DMS 273 (cell line): ENCODE data around the gene UPF1.

Source experiments
- DNase-seq: peaks from one replicate; lab custom pipeline; 2025; ENCODE audit not compliant: unreplicated experiment; lab: John Stamatoyannopoulos, UW

UPF1 gene

DNA sequence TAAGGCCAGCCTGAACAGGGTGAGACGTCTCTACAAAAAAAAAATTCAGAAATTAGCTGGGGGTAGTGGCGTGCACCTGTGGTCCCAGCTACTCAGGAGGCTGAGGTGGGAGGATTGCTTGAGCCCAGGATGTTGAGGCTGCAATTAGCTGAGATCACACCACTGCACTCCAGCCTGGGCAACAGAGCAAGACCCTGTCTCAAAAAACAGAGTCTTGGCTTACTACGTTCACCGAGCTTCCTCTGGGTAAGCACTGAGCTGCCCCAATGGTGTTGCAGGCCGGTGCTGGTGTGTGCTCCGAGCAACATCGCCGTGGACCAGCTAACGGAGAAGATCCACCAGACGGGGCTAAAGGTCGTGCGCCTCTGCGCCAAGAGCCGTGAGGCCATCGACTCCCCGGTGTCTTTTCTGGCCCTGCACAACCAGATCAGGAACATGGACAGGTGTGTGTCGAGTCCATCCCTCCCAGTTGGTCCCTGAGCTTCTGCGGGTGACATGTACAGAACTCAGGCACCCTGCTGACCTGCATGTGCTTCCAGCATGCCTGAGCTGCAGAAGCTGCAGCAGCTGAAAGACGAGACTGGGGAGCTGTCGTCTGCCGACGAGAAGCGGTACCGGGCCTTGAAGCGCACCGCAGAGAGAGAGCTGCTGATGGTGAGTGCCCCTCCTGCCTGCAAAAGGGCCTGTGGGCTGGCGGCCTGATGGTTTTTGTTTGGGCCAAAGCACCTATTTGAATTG, 24.1 kb downstream of the UPF1 start:
- DNase-seq, result no peak

DNA sequence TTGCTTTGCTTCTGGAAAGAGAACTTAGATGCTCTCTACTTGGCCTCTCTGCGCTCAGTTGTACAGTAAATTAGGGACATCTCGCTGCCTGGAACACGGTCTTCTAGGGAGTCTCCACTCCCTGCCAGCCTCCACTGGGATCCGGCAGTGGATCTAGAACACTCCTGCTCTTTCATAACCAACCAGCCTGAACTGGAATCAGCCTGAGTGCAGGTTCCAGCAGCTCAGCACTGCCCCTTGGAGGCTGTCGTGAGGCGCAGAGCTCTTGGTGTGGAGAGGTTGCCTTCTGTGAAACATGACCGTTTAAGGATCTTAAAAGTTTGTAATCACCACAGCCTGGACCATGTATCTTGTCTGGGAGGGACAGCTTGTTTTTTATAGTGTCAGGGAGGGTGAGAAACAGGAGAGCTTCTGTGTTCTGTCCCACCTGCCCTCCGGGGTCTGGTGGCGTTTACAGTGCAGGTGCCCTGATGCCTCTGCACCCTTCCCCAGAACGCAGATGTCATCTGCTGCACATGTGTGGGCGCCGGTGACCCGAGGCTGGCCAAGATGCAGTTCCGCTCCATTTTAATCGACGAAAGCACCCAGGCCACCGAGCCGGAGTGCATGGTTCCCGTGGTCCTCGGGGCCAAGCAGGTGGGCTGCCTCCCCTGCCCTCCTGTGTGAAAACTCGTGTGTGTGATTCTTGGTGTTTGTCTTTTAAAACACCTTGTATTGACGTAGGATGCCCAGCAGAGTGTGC, 24.8 kb downstream of the UPF1 start:
- peak; percentile 54 for DNase-seq

DNA sequence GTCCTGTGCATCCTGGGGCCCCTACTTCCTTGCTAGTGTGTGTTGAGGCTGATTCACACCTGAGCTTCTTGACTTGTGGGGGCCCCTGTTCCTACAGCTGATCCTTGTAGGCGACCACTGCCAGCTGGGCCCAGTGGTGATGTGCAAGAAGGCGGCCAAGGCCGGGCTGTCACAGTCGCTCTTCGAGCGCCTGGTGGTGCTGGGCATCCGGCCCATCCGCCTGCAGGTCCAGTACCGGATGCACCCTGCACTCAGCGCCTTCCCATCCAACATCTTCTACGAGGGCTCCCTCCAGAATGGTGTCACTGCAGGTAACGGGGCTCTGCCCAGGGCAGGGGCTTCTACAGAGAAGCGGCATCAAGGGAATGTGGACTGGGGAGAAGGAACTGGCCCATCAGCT, 25.5 kb downstream of the UPF1 start:
- DNase-seq, result no peak

DNA sequence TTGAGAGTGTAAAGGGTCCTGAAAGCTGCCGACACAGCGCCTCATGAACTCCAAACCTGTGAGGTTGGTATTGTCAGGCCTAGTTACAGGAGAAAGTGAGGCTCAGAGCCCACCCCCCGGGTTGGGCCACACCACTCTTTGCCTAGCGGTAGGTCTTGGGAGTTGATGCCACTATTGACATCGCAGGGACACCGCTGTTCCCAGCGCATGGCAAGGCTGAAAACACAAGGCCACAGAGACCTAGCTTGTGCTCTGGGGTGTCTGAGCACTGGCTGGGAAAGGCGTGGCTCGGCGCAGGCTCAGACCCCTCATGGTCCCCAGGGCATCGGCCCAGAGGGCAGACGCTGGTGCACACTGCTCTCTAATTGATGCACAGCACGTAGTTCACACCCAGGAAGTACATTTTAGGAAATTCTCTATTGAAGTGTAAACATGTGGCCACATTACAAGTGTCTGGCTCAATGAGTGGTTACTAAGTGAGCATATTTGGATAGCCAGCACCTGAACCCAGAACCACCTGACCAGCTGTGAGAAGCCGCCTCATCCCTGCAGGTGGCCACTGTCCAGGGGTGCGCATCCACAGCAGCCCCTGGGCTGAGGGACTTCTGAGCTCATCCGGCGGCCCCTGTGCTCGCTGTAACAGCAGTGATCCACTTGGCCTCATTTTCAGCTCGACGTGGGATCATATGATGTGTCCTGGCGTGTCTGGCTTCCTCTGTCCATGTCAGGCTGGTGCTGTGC, 27.3 kb downstream of the UPF1 start:
- DNase-seq, result no peak

DNA sequence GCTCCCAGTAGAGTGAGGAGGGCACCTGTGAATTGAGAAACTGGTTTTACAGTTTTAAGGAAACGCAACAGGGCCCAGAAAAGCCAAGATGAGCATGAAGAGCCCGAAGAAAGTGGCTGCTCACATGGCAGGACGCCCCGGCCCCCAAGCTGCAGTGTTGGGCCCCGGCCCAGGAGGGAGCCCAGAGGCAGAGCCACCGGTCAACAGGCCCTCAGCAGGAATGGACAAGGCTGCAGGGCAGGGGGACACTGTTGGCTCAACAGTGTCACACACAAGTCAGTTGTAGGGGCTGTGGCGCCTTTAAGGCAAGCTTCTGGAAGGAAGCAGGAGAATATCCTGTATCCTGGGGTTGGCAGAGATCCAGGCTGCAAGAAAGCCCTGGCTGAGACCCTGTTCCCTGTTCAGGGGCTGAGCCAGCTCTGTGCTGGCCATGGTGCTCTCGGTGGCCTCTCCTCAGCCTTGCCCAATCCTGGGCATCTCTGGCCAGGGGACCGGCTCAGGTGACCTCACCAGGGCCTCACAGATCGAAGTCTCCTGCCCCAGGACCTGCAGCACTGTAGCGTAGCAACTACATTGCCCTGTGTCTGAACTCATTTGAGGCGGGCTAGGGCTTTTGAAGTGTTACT, 28.0 kb downstream of the UPF1 start:
- DNase-seq, result no peak

DNA sequence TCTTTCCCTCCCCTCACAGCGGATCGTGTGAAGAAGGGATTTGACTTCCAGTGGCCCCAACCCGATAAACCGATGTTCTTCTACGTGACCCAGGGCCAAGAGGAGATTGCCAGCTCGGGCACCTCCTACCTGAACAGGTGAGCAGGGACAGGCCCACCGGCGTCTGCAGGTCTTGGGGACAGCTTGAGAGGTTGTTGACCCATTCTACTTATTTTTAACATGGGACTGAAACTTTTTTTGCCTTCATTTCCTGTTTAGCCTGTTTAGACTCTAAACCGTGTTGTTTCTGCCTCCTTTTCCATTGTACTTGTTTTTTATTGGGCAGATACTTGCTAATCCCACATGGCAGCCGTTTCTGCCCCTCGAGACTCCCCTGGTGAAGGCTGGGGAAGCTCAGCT, 28.5 kb downstream of the UPF1 start:
- DNase-seq, result no peak

DNA sequence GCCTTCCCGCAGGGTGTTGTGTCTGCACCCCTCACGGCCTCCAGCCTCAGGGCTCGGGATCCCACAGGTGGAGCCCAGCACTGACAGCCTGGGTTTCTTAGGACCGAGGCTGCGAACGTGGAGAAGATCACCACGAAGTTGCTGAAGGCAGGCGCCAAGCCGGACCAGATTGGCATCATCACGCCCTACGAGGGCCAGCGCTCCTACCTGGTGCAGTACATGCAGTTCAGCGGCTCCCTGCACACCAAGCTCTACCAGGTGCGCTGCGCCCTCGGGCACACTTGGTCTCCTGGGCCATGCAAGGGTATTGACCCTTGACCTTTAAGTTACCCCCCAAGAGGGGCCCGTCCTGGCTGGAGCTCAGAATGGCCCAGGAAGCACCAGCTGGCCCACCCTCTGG, 29.0 kb downstream of the UPF1 start:
- no peak for DNase-seq

DNA sequence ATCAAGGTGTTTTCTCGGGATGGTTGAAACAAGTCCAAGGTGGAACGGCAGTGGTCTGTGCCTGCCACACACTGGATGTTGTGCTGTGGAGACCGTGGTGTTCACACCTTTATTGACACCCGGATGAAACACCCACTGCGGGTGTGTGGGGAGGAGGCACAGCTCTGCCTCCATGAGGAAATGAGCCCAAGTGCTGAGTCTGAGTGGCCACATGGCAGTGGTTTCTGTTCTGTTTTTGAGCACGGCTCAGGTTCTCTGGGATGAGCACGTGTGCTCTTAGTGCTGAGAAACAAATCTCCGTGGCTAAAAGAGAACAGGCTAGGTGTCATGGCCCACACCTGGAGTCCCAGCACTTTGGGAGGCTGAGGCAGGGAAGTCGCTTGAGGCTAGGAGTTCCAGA, 29.5 kb downstream of the UPF1 start:
- no peak for DNase-seq

DNA sequence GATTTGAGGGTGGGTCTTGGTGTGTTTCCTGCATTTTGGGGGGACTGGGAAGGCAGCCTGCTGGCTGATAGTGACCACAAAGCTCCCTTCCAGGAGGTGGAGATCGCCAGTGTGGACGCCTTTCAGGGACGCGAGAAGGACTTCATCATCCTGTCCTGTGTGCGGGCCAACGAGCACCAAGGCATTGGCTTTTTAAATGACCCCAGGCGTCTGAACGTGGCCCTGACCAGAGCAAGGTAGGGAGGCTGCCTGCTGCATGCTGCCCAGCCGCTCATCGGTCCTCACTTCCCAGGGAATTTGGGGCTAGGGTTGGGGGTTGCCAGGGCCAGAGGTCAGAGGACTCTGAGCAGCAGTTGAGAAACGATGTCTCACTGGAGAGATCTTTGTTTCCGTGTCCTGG, 30.2 kb downstream of the UPF1 start:
- DNase-seq, result no peak

DNA sequence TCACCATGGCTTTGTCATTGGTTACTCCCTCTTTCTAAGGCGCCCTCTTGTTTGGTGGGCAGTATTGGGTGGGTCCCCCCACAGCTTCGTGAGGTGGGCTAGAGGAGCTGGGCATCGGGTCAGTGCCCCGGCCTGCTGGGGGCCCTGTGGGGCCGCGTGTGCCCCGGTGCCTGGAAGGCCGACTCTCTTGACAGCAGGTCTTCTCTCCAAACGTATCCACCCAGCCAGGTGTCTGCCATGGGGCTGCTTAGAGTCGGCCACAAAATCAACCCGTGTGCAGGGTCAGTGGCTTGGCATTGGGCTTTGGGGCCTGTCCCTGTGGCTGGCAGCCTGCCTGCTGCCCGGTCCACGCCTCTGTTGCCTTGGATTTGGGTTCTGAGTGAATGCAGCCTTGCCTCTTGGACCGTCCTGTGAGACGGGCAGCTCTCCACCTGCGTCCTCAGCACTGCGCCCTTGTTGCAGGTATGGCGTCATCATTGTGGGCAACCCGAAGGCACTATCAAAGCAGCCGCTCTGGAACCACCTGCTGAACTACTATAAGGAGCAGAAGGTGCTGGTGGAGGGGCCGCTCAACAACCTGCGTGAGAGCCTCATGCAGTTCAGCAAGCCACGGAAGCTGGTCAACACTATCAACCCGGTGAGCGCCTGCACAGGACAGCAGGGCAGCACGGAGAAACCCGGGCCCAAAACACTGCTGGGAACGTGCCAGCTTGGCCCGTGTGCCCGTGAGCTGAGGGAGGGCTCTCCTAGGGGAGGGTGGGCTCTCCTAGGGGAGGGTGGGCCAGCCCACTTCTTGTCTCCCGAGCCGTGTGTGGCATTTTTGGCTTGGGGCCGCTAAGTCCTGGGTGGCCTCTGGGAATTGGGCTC, 31.4 kb downstream of the UPF1 start:
- no peak for DNase-seq

DNA sequence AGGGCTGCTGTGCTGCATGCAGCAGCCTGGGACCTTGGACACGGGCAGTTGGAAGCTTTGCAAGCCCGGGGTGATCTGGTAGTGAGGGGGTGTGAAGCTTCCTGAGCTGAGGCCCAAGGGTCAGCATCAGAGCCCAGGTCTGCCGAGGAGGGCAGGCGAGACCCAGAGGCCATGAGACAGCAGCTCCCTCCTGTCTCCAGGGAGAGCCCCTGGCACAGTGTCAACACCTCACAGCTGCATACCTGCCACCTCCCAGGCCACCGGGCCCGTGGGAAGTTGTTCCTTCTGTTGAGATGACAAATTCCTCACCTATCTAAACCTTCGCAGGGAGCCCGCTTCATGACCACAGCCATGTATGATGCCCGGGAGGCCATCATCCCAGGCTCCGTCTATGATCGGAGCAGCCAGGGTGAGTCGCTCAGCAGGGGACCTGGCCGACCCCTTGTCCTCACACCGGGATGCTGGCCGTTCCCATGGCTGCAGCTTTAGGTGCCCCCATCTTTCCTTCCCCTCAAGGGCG, 32.1 kb downstream of the UPF1 start:
- DNase-seq, result no peak

DNA sequence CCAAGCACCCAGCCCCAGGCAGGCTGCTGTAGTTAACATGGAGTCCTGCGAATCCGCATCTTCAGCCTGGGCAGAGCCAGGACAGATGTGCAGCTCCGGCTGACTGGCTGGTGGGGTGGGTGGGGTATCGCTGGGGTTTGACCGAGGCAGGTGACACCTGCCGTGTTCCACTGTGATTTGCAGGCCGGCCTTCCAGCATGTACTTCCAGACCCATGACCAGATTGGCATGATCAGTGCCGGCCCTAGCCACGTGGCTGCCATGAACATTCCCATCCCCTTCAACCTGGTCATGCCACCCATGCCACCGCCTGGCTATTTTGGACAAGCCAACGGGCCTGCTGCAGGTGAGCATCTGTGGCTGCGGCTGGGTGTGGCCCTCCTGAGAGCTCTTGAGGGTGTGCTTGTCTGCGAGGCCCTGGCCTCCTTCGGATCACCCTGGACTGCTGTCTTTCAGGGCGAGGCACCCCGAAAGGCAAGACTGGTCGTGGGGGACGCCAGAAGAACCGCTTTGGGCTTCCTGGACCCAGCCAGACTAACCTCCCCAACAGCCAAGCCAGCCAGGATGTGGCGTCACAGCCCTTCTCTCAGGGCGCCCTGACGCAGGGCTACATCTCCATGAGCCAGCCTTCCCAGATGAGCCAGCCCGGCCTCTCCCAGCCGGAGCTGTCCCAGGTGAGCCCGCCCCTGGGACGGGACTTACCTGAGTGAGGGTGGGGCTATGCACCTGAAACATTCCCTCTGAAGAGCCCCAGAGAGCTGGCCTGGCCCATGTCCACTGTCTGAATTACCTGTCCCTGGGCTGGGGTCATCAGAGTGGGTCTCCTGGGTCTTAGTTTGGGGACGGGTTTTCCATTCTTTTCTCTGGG, 33.6 kb downstream of the UPF1 start:
- no peak for DNase-seq

DNA sequence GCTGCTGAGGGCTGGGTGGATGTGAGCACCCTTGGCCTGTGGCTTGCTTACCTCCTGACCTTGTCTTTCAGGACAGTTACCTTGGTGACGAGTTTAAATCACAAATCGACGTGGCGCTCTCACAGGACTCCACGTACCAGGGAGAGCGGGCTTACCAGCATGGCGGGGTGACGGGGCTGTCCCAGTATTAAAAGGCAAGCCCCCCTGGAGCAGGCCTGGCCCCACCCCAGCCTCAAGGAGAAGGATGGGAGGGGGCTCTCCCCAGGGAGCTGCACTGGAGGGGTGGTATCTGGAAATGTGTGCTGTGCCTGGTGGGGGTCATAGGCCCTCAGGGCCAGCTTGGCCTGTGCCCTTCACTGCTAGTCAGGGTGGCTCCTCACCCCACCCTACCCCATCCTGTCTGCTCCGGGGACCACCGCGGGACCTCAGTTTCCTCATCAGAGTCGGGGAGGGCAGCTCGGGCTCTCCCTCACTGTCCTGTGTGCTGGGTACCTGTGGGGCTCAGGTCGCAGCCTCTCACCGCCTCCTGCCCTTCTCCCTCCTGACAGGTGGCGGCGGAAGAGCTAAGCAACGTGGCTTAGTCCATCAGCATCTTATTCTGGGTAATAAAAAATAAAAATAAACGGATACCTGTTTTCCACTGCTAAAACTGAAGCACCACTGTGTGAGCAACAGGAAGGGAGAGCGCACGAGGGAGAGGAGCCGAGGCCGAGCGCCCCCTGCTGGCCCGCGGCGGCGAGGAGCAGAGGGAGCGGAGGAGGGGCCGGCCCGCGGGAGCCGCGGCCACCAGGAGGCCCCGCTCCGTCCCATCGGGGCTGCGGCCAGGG, 34.4 kb downstream of the UPF1 start:
- DNase-seq, result peak; percentile 84

DNA sequence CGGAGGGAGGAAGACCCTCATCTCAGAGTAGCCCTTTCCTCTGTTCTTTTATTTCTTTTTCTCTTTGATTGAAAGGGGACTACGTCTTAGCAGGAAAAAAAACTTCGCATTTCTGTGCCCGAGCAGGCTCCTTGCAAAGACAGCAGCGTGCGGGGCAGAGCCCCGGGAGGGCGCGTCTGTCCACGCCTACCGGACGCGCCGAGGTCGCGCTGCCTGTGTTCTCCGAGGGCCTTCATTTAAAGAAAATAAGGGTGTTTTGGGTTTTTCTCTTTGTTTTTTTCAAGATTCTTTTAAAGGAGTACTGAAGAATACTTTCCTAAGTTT, 35.0 kb downstream of the UPF1 start:
- no peak for DNase-seq

DNA sequence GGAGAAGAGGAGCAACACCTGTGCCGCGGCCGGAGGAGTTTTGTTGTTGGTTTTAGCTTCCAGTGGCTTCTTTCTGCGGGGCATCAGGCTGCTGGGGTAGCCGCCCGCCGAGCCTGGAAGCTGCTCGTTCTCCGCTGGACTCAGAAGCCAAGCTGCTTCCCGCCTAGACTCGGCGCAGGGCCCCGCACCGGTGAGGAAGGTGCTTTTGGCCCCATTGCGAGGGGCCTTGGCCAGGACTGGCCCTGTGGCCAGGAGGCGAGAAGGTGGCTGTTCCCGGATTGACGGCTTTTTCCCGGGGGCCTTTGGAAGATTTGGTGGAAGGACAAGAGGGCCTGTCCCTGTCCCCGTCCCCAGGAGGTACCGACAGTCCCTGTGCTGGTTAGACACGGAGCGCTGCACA, 35.4 kb downstream of the UPF1 start:
- no peak for DNase-seq

DNA sequence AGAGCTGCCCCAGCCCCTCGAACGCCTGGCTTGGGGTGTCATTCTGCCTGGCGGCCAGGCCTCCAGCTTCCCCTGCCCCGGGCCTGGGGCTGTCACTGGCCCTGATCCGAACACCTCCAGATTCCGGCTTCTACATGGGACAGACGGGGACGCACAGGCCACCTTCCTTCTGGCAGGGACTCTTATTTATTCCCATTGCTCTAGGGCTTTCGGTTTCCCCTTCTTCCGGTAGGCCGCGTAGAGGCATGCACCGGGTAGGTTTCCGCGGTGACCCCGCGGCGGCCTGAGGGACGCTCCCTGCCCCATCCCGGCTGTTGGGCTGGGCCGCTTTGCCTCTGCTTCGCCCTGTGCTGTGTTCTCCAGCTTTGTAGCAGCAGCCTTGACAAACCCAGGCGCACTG, 36.0 kb downstream of the UPF1 start:
- DNase-seq, result no peak

DNA sequence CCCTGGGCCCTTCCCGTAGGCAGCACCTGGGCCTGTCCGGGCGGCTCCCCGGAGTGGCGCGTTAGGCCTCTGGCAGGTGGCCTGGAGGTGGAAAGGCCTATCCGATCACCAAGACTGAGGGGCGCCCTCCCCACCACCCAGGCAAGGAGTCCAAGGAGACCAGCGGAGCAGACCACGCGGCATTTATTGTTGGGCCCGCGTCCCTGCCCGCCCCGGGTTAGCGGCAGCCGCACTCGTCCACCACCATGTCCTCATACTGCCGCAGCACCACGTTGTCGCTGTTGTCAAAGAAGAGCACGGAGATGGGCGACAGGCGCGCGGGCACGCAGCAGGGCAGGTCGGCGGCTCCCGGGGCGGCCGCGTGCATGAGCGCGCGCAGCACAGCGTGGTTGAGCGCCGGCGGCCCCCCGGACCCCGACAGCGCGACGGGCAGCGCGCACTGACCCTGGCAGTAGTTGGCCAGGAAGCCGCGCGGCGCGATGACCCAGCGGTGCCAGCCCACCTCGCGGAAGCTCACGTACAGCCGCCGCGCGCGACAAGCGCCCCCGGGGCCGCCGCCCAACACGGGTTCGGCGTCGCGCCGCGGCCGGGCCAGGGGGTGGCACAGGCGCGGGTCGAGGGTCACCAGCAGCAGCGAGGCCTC, 36.7 kb downstream of the UPF1 start:
- DNase-seq, result no peak

DNA sequence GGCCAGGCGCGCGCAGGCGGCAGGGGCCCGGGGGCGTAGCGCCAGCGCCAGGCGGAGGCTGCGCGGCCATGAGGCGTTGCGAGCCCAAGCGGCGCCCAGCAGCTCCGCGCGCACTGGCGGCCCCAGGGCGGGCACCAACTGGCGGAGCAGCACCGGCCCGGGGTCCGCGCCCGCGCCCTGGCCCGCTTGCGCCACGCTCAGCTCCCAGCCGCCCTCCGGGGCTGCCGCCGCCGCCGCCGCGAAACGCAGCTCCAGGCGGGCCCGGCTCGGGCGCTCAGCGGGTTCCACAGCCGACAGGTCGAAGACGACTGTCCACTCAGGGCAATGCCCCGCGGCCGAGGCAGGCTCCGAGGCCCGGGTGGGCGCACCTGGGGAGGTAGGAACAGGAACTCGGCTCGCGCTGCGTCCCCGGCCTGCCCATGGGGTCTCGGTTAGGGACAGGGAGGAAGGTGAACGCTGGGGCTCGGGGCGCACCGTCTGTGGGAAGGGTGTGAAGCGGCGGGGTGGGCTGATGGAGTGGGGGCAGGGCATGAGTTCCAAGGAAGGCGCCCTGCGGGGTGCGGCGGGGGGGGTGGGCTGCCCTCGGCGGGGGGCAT, 37.4 kb downstream of the UPF1 start:
- DNase-seq, result no peak
